Left kidney (tissue), 2 donors: Measurements from ENCODE around the gene RAMAC. TPM values are rescaled to one million over a fixed set of nuclear protein-coding genes. Genes with fewer than 3 reads are reported as not detected.
"Not testable (repeated sequence)": the region's sequence is repeated elsewhere in the genome, so short reads cannot be mapped to it uniquely, and the experiment has no call there.

Source experiments
- DNase-seq: peaks from one replicate; pipeline ENCODE4 v3.0.0-alpha.2; 2013
- polyA plus RNA-seq: library from polyadenylated mRNA; unstranded; fragments of 120-200 nt; gene quantifications from one replicate; pipeline ENCODE4 v1.2.1, GENCODE V29; 2013; ENCODE audit not compliant: insufficient read length

Gene RAMAC
- polyA plus RNA-seq, 1 donor = 44.1 TPM

DNA sequence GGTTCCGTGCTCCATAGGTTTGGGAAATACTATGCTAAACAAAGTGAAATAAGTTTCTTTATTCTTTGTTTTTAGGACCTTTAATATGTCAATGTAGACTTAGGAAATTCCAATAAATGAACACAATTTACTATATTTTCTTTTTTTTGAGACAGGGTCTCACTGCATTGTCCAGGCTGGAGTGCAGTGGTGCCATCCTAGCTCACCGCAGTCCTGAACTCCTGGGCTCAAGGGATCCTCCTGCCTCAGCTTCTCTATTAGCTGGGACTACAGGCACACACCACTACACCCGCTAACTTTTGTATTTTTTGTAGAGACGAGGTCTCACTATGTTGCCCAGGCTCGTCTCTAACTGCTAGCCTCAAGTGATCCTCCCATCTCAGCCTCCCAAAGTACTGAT is 21.1 kb upstream of the RAMAC start:
- no peak for DNase-seq

- DNase-seq = no peak
Observed at GRCh38 chr15:82966671-82967071, 19.3 kb upstream of the RAMAC start.

DNA sequence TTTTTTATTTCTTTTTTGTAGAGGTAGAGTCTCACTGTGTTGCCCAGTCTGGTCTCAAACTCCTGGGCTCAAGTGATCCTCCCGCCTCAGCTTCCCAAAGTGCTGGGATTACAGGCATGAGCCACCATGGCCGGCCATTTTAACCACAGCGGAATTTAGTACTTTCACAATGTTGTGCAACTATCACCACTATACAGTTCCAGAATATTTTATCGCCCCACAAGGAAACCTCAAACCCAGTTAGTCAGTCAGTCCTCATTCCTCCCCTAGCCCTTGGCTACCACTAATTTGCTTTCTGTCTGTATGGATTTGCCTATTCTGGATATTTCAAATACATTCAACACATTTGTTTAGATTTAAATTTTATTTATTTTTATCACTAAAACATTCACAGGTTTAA is 17.9 kb upstream of the RAMAC start:
- no peak for DNase-seq

- no peak for DNase-seq
Observed at GRCh38 chr15:82969353-82969752, 16.7 kb upstream of the RAMAC start.

GRCh38 chr15:82970078-82970686 is 15.8 kb upstream of the RAMAC start:
- no peak for DNase-seq

DNA sequence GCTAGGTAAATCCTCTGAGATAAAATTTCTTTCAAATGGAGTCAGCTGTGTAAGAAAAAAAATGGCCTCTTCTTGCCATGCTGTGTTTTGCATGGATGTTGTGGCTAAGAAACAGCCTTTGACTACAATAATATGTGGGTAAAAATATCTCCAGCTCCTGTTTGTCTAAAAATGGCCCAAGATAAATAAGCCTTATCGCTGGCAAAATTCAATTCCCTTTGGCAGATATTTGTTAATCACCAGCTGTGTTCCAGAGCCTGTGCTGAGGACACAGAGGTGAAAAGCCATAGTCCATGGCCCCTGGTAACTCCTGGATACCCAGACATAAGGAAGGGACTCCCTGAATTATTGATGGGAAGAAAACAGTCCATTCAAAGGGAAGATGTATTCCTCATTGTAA is 15.3 kb upstream of the RAMAC start:
- DNase-seq = no peak

DNA sequence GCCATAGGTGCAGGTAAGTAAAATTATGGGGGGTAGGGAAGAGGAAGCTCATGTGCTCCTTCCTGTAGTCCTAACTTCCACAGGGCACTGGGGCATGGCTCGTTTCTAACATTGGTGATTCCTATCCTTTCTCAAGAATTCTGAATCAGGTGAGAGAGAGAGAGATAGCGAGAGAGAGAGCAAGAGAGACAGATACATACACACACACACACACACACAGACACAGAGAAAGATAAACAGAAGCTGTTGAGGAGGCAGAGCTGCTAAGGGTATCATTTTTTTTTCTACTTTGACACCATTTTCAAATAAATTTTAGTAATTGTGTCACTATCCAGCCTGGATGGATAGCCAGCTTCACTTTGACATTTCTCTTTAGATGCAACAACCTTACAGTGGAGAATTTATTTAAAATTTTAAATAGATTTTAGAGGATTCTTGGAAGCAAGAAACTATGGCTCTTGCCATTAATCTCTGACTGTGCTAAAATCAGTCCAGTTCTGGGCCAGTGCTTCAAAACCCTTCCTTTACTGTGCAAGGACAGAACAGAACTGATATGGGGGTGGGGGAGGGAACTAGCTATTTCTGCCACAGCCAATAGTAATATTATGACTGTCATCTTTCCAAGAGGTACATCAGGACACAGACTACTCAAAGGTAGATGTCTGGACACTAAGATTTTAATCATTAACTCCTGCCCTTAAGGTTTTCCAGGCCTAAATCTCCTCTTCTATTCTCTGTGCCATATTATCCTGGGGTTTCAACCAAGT is 14.6 kb upstream of the RAMAC start:
- DNase-seq = no peak

DNA sequence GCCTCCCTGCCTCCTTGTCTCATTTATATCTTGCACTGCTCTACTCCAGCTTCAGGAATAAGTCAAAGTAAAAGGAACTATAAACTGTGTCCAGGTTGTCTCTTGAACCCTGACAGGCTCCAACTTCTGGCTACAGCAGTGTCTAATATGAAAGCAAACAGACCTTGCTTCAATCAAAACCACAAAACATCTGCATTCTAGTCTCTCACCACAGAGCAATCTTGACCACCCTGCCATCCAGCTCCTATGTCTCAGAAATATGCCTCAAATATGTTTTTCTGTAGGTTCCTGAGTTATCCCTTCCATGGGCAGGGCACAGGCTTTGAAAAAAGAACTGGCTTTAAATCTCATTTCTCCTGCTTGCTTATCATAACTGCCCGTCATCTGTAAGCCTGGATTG is 13.0 kb upstream of the RAMAC start:
- no peak for DNase-seq

- no peak for DNase-seq
Observed at GRCh38 chr15:82977076-82977475, 8.9 kb upstream of the RAMAC start.

DNA sequence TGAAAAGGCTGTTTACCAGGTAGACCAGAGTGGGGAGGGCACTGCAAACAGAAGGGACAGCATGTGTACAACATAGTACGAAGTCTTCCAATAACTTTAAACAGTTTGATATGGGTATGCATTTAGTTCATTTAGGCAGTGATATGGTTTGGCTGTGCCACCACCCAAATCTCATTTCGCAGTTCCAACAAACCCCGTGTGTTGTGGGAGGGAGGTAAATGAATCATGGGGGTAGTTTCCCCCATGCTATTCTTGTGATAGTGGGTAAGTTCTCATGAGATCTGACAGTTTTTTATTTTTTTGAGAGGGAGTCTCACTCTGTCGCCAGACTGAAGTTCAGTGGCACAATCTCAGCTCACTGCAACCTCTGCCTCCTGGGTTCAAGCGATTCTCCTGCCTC is 7.6 kb upstream of the RAMAC start:
- no peak for DNase-seq

DNA sequence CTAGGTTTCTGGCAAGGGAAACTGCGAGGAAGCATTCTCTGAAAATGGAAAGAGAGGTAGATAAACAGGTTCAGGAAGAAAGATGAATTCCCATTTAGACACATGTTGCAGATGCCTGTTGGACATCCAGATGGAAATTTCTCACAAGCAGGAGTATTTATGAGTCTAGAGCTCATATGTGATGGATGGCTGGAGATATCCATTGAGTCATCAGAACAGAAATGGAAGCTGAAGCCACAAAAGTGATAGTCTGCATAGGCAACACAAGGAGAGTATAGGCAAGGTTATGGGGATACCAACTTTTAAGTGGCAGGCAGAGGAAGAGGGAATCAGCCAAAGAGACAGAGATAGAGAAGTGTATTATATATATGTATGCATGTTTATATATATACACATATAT is 6.3 kb upstream of the RAMAC start:
- no peak for DNase-seq

DNA sequence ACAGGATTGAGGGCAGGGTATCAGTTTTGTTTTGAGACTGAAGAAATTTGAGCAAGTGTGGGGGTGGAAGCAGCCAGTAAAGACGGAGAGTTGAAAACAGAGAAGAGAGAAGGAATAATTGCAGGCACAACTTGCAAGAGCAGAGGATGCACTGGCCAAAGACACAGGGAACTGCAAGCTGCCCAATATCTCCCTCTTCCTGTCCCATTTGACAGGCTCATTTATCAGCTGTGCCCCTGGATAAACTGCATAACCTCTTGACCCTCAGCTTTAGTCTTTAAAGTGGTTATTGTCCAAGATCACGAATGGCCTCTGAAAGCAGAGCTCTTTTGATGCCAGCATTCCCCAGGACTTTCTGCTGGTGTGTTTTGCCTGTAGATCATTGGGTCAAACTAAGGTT is 5.0 kb upstream of the RAMAC start:
- peak; percentile 28 for DNase-seq

GRCh38 chr15:82986442-82986780 is 401 bp downstream of the RAMAC start:
- DNase-seq = no peak

DNA sequence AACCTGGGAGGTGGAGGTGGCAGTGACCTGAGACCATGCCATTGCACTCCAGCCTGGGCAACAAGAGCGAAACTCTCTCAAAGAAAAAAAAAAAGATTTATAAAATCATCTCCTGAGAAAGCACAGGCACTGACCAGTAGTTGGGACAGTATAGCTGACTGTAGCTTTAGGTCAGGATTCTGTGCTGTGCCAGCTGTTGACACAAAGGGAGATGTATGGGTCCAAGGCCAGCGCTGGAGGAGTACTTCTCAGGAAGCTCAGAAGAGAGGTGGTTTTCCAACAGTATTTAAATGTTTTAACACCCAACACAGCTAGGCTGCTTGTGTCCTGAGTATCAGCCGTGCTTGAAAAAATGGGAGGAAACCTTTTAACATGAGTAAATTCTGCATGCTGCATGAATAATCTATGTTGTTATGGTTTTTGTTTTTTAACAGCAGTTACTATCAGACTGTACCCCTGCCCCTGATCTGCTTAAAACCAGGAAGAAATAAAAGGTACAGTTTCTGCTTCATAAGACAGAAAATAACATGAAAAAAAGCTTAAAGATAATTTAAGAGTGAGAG is 6.5 kb downstream of the RAMAC start:
- DNase-seq = no peak

GRCh38 chr15:82993144-82993543 is 7.1 kb downstream of the RAMAC start:
- no peak for DNase-seq

DNA sequence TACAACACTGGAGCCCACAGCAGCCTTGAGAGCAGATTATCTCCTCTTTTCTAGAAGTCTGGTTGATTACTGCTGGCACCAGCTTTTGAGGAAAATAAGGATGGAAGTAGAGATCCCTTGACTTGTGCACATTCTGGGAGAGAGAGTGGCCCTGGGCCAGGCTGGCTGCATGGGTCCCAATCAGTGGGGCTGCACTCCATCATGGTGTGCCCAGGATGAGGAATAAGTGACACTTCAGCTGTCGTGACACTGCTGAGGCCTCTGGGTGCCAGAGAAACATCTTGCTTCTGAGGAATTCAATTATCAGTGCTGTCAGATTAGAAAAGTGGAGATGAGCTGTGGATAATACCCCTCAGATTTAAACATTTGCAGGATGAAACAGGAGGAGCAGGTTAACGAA is 9.1 kb downstream of the RAMAC start:
- no peak for DNase-seq

GRCh38 chr15:82995938-82996337 is 9.9 kb downstream of the RAMAC start:
- no peak for DNase-seq

DNA sequence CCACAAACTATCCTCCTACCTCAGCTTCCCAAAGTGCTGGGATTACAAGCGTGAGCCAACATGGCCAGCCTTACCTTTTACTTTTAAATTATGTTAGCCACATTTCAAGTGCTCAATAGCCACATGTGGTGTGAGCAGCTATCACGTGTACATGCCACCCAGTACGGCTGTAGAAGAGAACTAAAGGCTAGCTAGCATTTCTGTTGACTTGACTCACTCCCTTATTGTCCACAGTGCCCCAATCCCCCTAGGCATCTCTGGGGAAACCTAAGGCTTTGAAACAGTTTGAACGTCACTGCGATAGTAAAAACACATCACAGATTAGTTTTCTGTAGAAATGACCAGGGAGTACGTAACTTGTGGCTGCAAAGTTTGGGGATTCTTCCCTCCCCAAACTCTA is 13.4 kb downstream of the RAMAC start:
- no peak for DNase-seq

DNA sequence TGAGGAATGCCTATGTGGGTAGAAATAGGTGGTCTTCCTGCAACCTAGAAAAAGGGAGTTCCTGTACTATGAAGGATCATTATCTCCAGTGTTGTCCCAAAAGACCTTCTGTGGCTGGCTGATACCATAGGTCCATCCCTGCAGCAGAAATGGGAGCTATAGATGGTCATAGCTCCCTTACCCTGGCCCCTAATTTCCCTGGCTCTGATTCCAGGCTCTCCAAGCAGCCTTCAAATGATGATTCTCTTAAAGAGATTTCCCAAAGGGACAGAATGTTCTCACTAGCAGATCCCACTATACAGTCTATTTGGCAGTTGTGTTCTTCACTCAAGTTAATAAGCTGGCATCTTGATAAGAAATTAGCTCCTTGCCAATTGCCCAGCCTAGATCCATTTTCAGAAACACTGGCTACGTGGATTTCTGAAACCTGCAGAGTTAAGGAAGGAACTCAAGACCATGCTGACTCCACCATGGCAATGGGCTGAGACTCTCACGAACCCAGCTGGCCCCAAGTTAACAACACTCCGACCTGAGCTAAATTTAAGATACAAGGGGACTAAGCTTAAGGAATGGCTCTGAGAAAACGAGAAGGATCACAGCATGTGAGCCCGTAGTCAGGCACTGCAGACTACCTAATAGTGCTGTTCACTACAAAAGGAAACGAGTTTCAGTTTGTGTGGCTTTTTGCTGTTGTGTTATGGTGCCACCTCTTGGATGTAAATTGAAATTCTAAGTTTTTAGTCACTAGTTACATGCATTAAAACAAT is 14.1 kb downstream of the RAMAC start:
- DNase-seq = peak; percentile 41

GRCh38 chr15:83000672-83001031 is 14.6 kb downstream of the RAMAC start:
- not testable (repeated sequence) for DNase-seq

DNA sequence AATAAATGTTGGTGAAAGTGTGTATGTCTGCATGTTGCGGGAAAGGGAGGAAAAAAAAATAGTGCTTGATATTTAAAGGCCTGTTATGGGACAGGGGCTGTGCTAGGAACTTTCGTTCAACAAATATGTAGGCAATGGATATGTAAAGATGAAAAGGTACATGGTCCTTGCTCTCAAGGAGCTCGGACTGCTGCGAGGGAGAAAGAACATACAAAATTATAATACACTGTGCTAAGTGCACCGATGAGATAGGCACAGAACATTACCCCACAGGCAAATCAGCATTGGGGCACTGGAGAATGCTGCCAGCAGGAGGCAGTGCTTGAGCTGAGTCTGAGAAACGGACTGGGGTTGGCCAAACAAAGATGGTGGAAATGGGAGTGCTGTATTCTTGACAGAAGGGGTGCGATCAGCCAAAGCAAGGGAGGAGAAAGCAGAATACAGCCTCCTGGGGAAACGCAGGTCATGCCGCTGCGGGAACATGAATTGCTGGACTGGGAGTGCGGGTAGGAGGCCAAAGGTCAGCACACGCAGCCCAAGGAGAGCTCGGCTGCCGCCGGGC is 24.8 kb downstream of the RAMAC start:
- DNase-seq = peak; percentile 78

GRCh38 chr15:83011271-83012075 is 25.5 kb downstream of the RAMAC start, which contains the start of gene C15orf40:
Gene C15orf40, minus strand, starts transcription at chr15:83011639. Its CDS starts 32 bp downstream, at chr15:83011607.
- peak; percentile 88 for DNase-seq
